Measurements from ENCODE around the gene PIEZO2. TPM values are rescaled to one million over a fixed set of nuclear protein-coding genes. Genes with fewer than 3 reads are reported as not detected.

Gene PIEZO2
- total RNA-seq, 2 donors from 2014 or later = not detected

- Mint-ChIP-seq H3K27ac (no peak overlapping the region), H3K9me3 (no peaks in the 10 kb centered on the region), H3K36me3 (no peaks in the 10 kb centered on the region)
- no peak for DNase-seq (ENCODE audit: low spot score in 2 of 2)
- no peak for ATAC-seq
These were observed 252.5 kb downstream of the PIEZO2 start for GRCh38 chr18:10896851-10897250.

GRCh38 chr18:10895976-10896375 lies 253.4 kb downstream of the PIEZO2 start:
- no peaks in the 10 kb centered on the region for H3K36me3 Mint-ChIP-seq
- DNase-seq (ENCODE audit: low spot score in 2 of 2) (no peak), ATAC-seq (no peak)
- no peaks in the 10 kb centered on the region for H3K9me3 Mint-ChIP-seq
- H3K27ac Mint-ChIP-seq = no peak overlapping the region

GRCh38 chr18:10894501-10894900 lies 254.9 kb downstream of the PIEZO2 start:
- Mint-ChIP-seq H3K9me3 (no peaks in the 10 kb centered on the region), H3K27ac (peak overlapping the region in 1 of 2 donors; percentile 69), H3K36me3 (no peaks in the 10 kb centered on the region)
- DNase-seq (ENCODE audit: low spot score in 2 of 2) (no peak), ATAC-seq (no peak)

- Mint-ChIP-seq H3K36me3 (no peaks in the 10 kb centered on the region), H3K27ac (no peak overlapping the region), H3K9me3 (no peaks in the 10 kb centered on the region)
- DNase-seq (ENCODE audit: low spot score in 2 of 2) = no peak
- ATAC-seq = no peak
These were observed 255.6 kb downstream of the PIEZO2 start for GRCh38 chr18:10893761-10894160.

- H3K27ac Mint-ChIP-seq = no peak overlapping the region
- no peak for DNase-seq (ENCODE audit: low spot score in 2 of 2)
- no peaks in the 10 kb centered on the region for H3K36me3 Mint-ChIP-seq
- H3K9me3 Mint-ChIP-seq = no peaks in the 10 kb centered on the region
- no peak for ATAC-seq
These were observed 256.2 kb downstream of the PIEZO2 start for GRCh38 chr18:10893196-10893595.

- no peak overlapping the region for H3K27ac Mint-ChIP-seq
- H3K36me3 Mint-ChIP-seq = no peaks in the 10 kb centered on the region
- DNase-seq (ENCODE audit: low spot score in 2 of 2) = no peak
- no peaks in the 10 kb centered on the region for H3K9me3 Mint-ChIP-seq
- no peak for ATAC-seq
These were observed 256.6 kb downstream of the PIEZO2 start for GRCh38 chr18:10892786-10893185.

- DNase-seq (ENCODE audit: low spot score in 2 of 2) (no peak), ATAC-seq (no peak)
- H3K27ac Mint-ChIP-seq = no peak overlapping the region
- no peaks in the 10 kb centered on the region for H3K36me3 Mint-ChIP-seq
- peaks cover 0 to 5% of the 10 kb centered on the region in 2 donors for H3K9me3 Mint-ChIP-seq
These were observed 259.3 kb downstream of the PIEZO2 start for GRCh38 chr18:10890022-10890421.

GRCh38 chr18:10878703-10879102 lies 270.7 kb downstream of the PIEZO2 start:
- no peaks in the 10 kb centered on the region for H3K36me3 Mint-ChIP-seq
- peaks cover 0 to 11% of the 10 kb centered on the region in 2 donors for H3K9me3 Mint-ChIP-seq
- ATAC-seq = peak in 1 of 2 donors; percentile 67
- no peak overlapping the region for H3K27ac Mint-ChIP-seq
- DNase-seq (ENCODE audit: low spot score in 2 of 2) = no peak

- H3K9me3 Mint-ChIP-seq = peaks cover 0 to 11% of the 10 kb centered on the region in 2 donors
- no peaks in the 10 kb centered on the region for H3K36me3 Mint-ChIP-seq
- H3K27ac Mint-ChIP-seq = no peak overlapping the region
- DNase-seq (ENCODE audit: low spot score in 2 of 2) = no peak
- ATAC-seq = no peak
These were observed 271.4 kb downstream of the PIEZO2 start for GRCh38 chr18:10877987-10878386.

GRCh38 chr18:10875811-10876210 lies 273.6 kb downstream of the PIEZO2 start:
- ATAC-seq = no peak
- Mint-ChIP-seq H3K27ac (no peak overlapping the region), H3K36me3 (no peaks in the 10 kb centered on the region), H3K9me3 (peaks cover 0 to 11% of the 10 kb centered on the region in 2 donors)
- DNase-seq (ENCODE audit: low spot score in 2 of 2) = no peak

- Mint-ChIP-seq H3K27ac (no peak overlapping the region), H3K36me3 (no peaks in the 10 kb centered on the region), H3K9me3 (peaks cover 0 to 3% of the 10 kb centered on the region in 2 donors)
- no peak for DNase-seq (ENCODE audit: low spot score in 2 of 2)
- ATAC-seq = no peak
These were observed 277.1 kb downstream of the PIEZO2 start for GRCh38 chr18:10872304-10872703.

GRCh38 chr18:10864722-10865121 lies 284.6 kb downstream of the PIEZO2 start:
- ATAC-seq = no peak
- DNase-seq (ENCODE audit: low spot score in 2 of 2) = no peak
- Mint-ChIP-seq H3K9me3 (peaks cover 11 to 16% of the 10 kb centered on the region in 2 donors), H3K36me3 (peaks cover 0 to 5% of the 10 kb centered on the region in 2 donors), H3K27ac (no peak overlapping the region)

- Mint-ChIP-seq H3K27ac (no peak overlapping the region), H3K36me3 (peaks cover 0 to 5% of the 10 kb centered on the region in 2 donors), H3K9me3 (peaks cover 11 to 16% of the 10 kb centered on the region in 2 donors)
- DNase-seq (ENCODE audit: low spot score in 2 of 2) = no peak
- ATAC-seq = no peak
These were observed 286.3 kb downstream of the PIEZO2 start for GRCh38 chr18:10863026-10863425.

GRCh38 chr18:10860928-10861327 lies 288.4 kb downstream of the PIEZO2 start:
- DNase-seq (ENCODE audit: low spot score in 2 of 2) (no peak), ATAC-seq (no peak)
- Mint-ChIP-seq H3K9me3 (peaks cover 11 to 16% of the 10 kb centered on the region in 2 donors), H3K27ac (no peak overlapping the region), H3K36me3 (peaks cover 0 to 5% of the 10 kb centered on the region in 2 donors)

GRCh38 chr18:10860382-10860781 lies 289.0 kb downstream of the PIEZO2 start:
- Mint-ChIP-seq H3K27ac (no peak overlapping the region), H3K9me3 (peaks cover 10 to 14% of the 10 kb centered on the region in 2 donors), H3K36me3 (peaks cover 0 to 5% of the 10 kb centered on the region in 2 donors)
- ATAC-seq (no peak), DNase-seq (ENCODE audit: low spot score in 2 of 2) (no peak)

- ATAC-seq (no peak), DNase-seq (ENCODE audit: low spot score in 2 of 2) (no peak)
- no peak overlapping the region for H3K27ac Mint-ChIP-seq
- no peaks in the 10 kb centered on the region for H3K36me3 Mint-ChIP-seq
- no peaks in the 10 kb centered on the region for H3K9me3 Mint-ChIP-seq
These were observed 290.9 kb downstream of the PIEZO2 start for GRCh38 chr18:10858477-10858876.

- no peak overlapping the region for H3K27ac Mint-ChIP-seq
These were observed 293.2 kb downstream of the PIEZO2 start for GRCh38 chr18:10856132-10856531.

GRCh38 chr18:10852385-10853303 lies 296.7 kb downstream of the PIEZO2 start:
- H3K27ac Mint-ChIP-seq = peak overlapping the region in 1 of 2 donors; percentile 44
- H3K9me3 Mint-ChIP-seq = no peaks in the 10 kb centered on the region
- no peak for DNase-seq (ENCODE audit: low spot score in 2 of 2)
- no peak for ATAC-seq
- H3K36me3 Mint-ChIP-seq = no peaks in the 10 kb centered on the region

More at GRCh38 chr18:10856132-10856531, 293.2 kb downstream of the PIEZO2 start:
- H3K9me3 Mint-ChIP-seq = no peaks in the 10 kb centered on the region
- ATAC-seq = no peak
- H3K36me3 Mint-ChIP-seq = no peaks in the 10 kb centered on the region
- DNase-seq (ENCODE audit: low spot score in 2 of 2) = no peak

Measured in activated naive CD4-positive, alpha-beta T cell treated with anti-CD3 and anti-CD28 coated beads, Interleukin-2, amount 50 U/mL, for 72 hours (primary cell).